ENCODE results near the gene NFILZ.

Gene NFILZ

GRCh38 chr19:8648240-8648639, 17.8 kb downstream of the NFILZ start:
- H3K36me3 ChIP-seq: no peaks in the 10 kb centered on the region
- no peak overlapping the region for H3K4me3 ChIP-seq
- peaks cover 0 to 15% (median 5%) of the 10 kb centered on the region in 4 donors for H3K4me1 ChIP-seq
- no peak overlapping the region for H3K27ac ChIP-seq
- H3K27me3 ChIP-seq: no peaks in the 10 kb centered on the region
- intact Hi-C loops (cut with DNase I; ENCODE audit: low total_unique reads): loop anchor here (10.0 kb wide), 1 partner anchor 383 kb away; no protein-coding TSS in a partner anchor
- DNase-seq: no peak
- no peak for TF ChIP-seq CTCF (IDR thresholded peaks at IDR 0.05)
- no peaks in the 10 kb centered on the region for H3K9me3 ChIP-seq

- peak; percentile 77 to 99 for TF ChIP-seq CTCF (IDR thresholded peaks at IDR 0.05)
- H3K36me3 ChIP-seq: no peaks in the 10 kb centered on the region
- intact Hi-C loops (cut with DNase I; ENCODE audit: low total_unique reads): loop anchor here (5.0 kb wide), 1 partner anchor 423 kb away; no protein-coding TSS in a partner anchor
- DNase-seq: peak in 1 of 2 donors; percentile 27
- H3K9me3 ChIP-seq: no peaks in the 10 kb centered on the region
- peaks cover 0 to 28% of the 10 kb centered on the region in 2 donors for H3K27me3 ChIP-seq
- peaks cover 0 to 19% (median 8%) of the 10 kb centered on the region in 4 donors for H3K4me1 ChIP-seq
- no peak overlapping the region for H3K4me3 ChIP-seq
- no peak overlapping the region for H3K27ac ChIP-seq
Measured at GRCh38 chr19:8654591-8655339, 24.3 kb downstream of the NFILZ start.

- H3K9me3 ChIP-seq: no peaks in the 10 kb centered on the region
- peaks cover 0 to 13% (median 6%) of the 10 kb centered on the region in 4 donors for H3K4me1 ChIP-seq
- intact Hi-C loops (cut with DNase I; ENCODE audit: low total_unique reads): loop anchor here (5.0 kb wide), 1 partner anchor 422 kb away; no protein-coding TSS in a partner anchor
- H3K4me3 ChIP-seq: no peak overlapping the region
- H3K36me3 ChIP-seq: no peaks in the 10 kb centered on the region
- H3K27me3 ChIP-seq: peaks cover 0 to 28% of the 10 kb centered on the region in 2 donors
- TF ChIP-seq CTCF (IDR thresholded peaks at IDR 0.05): no peak
- DNase-seq: no peak
- no peak overlapping the region for H3K27ac ChIP-seq
Measured at GRCh38 chr19:8655340-8655709, 24.9 kb downstream of the NFILZ start.

- intact Hi-C loops (cut with DNase I; ENCODE audit: low total_unique reads): loop anchor here (5.0 kb wide), 1 partner anchor 419 kb away; no protein-coding TSS in a partner anchor
- no peak overlapping the region for H3K27ac ChIP-seq
- TF ChIP-seq CTCF (IDR thresholded peaks at IDR 0.05): no peak
Measured at GRCh38 chr19:8657869-8658268, 27.4 kb downstream of the NFILZ start.

GRCh38 chr19:8659905-8660304, 29.5 kb downstream of the NFILZ start:
- Histone ChIP-seq H3K4me3 (no peak overlapping the region), H3K27me3 (peaks cover 0 to 45% of the 10 kb centered on the region in 2 donors), H3K36me3 (no peaks in the 10 kb centered on the region), H3K9me3 (no peaks in the 10 kb centered on the region), H3K27ac (no peak overlapping the region), H3K4me1 (peaks cover 0 to under 1% (median 0%) of the 10 kb centered on the region in 4 donors)
- no peak for TF ChIP-seq CTCF (IDR thresholded peaks at IDR 0.05)
- DNase-seq: no peak
- intact Hi-C loops (cut with DNase I; ENCODE audit: low total_unique reads): loop anchor here (5.0 kb wide), 1 partner anchor 417 kb away; no protein-coding TSS in a partner anchor

More at GRCh38 chr19:8657869-8658268, 27.4 kb downstream of the NFILZ start:
- DNase-seq: no peak
- Histone ChIP-seq H3K4me3 (no peak overlapping the region), H3K4me1 (peaks cover 0 to 7% (median 5%) of the 10 kb centered on the region in 4 donors), H3K36me3 (no peaks in the 10 kb centered on the region), H3K27me3 (peaks cover 0 to 28% of the 10 kb centered on the region in 2 donors), H3K9me3 (no peaks in the 10 kb centered on the region)
